ENCODE data around the gene LYPD6B.

Gene LYPD6B

GRCh38 chr2:149129433-149129832, 90.9 kb downstream of the LYPD6B start:
- DNase-seq, result no peak

DNA sequence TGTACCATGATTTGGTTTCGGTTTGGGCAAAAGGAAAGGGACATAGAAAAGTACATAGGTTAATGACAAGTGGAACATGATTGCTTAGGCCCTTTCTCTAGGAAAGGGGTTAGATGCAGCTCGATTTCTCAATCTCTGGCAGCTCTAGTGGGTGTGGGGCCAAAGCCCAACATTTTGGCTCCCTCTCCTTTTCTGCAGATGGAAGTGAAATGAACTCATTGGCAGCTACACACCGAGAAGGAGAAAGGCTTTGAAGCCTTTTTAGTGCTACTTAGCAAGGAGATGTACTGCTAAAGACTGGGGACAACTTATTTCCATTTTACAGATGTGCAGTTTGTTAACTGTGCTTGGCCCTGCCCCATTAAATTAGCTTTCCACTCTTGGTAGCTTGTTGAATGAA, 93.8 kb downstream of the LYPD6B start:
- DNase-seq, result no peak

GRCh38 chr2:149132901-149133300, 94.4 kb downstream of the LYPD6B start:
- no peak for DNase-seq

DNA sequence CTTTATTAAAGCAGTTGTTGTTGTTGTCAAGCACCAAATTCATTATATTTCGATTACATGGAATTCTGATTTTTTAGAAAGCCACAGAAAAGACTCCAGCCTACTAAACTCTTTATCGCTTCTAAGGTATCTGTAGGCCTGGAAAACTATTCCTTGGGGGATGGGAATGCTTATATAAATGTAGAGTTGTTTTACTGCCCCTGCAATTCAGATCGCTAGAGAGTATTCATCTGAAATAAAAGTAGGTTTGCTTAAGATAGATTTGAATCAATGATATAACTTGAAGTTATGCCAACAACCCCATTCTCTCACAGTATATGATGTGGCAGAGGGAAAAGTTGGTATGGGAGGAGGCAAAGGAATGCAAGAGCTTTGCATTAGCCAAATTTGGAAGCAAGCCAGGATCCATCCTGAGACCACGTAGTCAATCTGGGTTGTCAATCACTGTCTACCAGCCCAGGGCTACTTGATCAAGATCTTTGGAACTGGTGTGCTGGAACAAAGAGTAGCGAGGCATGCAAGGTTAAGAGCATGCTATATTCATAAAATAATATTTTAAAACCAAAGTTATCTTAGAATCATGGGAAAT, 95.9 kb downstream of the LYPD6B start:
- no peak for DNase-seq

DNA sequence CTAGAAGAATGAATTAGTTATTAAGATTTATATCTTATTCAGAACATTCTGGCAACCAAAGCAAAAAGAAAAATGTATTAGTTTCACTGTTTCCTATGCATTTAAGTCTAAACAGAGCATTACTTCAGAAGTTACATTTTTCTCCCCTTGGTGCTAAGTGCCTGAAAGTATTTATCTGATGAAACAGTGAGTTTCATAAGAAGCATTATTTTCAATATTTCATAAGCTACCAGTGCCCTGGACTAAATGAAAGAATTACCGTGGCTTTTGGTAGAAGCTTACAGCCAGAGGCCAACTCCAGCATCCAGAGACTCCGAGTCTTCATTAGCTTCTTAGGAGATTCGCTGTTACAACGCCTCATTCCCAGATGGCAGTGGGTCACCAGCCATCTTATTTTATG, 97.6 kb downstream of the LYPD6B start:
- DNase-seq, result no peak

DNA sequence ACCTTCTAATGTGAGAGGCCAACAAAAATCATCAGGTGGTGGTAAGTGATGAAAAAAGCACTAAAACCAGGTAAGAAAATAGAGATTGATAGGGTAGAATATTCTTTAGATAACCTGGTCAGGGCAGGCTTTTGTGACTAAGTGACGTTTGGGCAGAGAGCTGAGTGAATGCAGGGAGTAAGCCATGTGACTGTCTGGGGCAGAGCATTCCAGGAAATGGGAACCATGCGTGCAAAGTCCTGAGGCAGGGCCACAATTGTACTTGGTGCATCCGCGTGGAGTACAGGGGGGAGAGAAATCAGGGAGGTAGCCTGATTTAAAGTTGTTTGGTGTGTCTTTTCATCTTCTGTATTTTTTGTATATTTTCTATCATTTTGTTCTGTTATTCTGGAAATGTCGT, 102.5 kb downstream of the LYPD6B start:
- no peak for DNase-seq

DNA sequence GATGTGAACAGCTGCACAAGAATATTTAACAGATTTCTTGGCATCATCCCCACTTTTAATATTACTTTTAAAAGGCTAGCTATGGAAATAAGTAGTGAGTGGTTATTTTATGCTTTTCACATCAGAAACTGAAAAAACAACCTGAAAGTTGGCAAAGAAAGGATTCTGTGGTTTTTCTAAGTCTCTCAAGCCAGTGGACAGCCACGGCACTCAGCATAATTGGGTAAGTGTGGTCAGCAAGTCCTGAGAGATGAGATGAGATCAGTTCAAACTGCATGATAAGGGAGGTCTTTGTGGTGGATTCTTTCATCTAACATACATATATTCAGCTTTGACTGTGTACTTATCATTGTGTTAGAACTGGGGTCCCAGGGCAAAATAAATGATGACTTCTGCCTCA, 105.2 kb downstream of the LYPD6B start:
- no peak for DNase-seq

- DNase-seq, result no peak
These were observed 107.1 kb downstream of the LYPD6B start for GRCh38 chr2:149145314-149146295.

GRCh38 chr2:149146876-149147275, 108.4 kb downstream of the LYPD6B start:
- no peak for DNase-seq

GRCh38 chr2:149148194-149149006, 109.9 kb downstream of the LYPD6B start:
- DNase-seq, result no peak

DNA sequence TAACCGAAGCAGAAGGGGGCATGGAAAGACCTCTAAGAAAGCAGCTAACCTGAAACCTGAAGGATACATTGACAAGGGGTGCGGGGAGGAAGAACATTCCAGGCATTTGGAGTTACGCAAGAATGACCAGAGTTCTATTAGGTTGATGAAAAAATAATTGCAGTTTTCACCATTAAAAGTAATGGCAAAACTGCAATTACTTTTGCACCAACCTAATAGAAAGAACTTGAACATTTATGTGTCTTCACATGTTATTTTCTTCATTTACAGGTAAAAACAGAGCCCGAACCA, 110.5 kb downstream of the LYPD6B start:
- no peak for DNase-seq

DNA sequence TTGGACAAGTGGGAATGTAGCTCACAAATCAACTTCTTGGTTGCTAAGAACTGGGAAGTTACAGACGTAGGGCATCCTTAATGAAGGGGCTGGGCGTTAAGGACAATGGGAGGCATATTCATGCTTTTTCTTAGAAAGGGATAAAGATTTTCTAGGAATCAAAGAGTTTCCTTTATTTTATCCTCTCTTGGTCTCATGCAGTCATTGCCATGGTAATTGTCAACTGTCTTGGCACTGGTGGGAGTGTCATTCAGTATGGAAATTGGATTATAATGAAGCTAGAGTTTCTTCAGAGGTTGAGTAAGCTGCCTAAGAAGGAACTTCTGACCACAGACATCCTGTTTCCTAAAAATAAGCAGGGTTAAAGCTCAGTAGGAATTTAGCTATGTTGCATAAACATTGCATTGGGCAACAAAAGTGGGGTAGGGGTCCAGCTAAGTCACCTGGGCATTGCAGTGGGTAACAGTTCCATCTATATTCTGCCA, 114.0 kb downstream of the LYPD6B start:
- no peak for DNase-seq

DNA sequence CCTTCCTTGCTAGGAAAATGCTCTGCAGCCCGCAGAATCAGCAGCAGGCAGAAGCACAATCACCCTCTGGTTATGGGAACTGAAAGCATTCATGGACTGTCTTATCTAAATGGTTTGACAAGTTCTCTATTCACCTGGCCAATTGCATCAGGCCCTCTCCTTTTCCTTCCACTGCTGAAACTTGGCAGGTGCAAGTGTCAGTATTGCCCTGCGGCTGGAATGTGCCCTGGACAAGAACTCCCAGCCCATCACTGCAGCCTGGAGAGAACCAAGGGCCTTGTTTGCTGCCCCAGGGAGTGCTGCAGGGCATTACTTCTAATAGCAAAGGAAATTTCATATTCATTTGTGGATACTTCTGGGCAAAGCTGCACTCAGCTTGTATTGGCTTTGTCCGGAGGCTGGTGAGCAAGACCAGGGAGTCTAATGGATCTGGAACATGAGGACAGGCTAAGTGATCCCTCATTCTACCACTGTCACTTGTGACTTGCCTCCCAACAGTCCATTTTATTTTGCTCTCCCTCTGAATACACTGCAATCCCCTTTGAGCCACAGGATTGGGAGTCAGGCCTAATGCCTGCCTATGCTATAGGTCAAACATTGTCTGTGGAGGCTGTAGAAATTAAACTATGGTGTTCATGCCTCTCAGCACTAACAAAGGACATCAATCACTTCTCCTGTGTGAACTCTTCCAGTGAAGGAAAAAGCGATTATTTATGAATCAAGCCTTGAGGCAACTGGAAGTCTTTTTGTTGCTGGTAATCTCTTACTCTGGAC, 116.9 kb downstream of the LYPD6B start:
- no peak for DNase-seq

DNA sequence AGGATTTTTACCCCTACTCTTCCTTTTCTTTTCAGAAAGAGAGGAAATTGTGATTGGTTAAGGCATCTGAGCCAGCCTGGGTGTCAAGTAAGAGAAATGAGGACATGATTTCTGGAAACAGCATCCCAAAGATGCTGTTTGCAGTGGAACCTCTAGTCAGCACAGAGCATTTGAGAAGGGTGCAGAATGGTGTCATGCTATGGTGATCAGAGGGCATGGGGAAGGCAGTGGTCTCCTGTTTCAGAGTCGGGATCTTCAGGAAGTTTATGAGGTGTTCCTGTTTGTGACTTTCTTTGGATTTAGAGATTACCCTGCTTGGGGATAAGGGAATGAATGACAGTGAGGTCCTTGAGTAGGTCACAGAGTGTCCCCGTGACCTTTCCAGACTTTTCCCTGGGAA, 117.5 kb downstream of the LYPD6B start:
- no peak for DNase-seq

GRCh38 chr2:149156971-149157740, 118.7 kb downstream of the LYPD6B start:
- no peak for DNase-seq

DNA sequence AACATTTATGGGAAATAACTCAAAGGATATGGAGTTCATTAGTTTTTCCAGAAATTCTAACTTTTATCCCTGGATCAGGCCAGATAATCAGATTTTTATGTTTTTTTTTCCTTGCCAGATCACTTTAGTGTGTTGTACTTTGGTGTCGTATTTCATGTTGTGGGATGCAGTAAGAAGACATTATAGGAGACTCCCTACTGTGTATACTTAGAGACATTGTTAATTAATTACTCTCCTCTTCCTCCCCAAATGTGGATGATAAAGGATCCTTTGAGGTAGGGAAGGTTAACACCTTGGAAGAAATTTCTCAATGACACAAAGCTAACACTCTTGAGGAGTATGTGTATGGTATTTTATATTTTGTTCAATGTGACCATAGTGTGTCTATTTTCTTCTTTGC, 120.5 kb downstream of the LYPD6B start:
- no peak for DNase-seq

GRCh38 chr2:149160195-149160594, 121.7 kb downstream of the LYPD6B start:
- no peak for DNase-seq

DNA sequence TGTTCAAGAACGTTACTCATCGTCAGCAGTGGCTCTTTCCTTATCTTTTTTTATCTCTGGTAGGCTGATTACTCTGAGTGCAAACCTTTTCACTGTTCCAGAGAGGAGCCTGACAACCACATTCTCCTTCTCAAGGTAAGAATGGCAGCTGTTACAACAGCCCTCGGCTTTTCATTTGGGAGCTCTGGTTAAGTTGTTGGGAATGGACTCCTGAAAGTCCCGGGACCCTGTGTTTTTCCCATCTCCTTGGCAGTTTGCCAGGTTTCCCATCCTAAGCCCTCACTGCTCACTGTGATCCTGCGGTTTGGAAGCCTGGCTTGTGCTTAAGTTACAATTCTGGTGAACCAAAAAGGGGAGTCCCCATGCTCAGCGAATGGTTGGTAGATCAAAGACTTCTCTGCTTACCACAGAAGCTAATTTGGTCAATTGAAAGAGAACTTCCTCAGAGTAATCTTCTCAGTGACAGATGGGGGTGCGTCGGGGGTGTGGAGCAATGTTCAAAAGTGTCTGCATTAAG, 122.3 kb downstream of the LYPD6B start:
- no peak for DNase-seq

GRCh38 chr2:149161481-149162225, 123.2 kb downstream of the LYPD6B start:
- no peak for DNase-seq

- DNase-seq, result no peak
These were observed 125.8 kb downstream of the LYPD6B start for GRCh38 chr2:149164296-149164695.

- DNase-seq, result no peak
These were observed 126.3 kb downstream of the LYPD6B start for GRCh38 chr2:149164827-149165226.
